Measurements from ENCODE around the gene ZNF423. TPM values are rescaled to one million over a fixed set of nuclear protein-coding genes. Genes with fewer than 3 reads are reported as not detected.

The ZNF423 gene
- total and polyA plus RNA-seq, 9 of the 15 experiments (the other 6 are each of a cell fraction or from before 2014, with no cell fraction given), result not detected

DNA sequence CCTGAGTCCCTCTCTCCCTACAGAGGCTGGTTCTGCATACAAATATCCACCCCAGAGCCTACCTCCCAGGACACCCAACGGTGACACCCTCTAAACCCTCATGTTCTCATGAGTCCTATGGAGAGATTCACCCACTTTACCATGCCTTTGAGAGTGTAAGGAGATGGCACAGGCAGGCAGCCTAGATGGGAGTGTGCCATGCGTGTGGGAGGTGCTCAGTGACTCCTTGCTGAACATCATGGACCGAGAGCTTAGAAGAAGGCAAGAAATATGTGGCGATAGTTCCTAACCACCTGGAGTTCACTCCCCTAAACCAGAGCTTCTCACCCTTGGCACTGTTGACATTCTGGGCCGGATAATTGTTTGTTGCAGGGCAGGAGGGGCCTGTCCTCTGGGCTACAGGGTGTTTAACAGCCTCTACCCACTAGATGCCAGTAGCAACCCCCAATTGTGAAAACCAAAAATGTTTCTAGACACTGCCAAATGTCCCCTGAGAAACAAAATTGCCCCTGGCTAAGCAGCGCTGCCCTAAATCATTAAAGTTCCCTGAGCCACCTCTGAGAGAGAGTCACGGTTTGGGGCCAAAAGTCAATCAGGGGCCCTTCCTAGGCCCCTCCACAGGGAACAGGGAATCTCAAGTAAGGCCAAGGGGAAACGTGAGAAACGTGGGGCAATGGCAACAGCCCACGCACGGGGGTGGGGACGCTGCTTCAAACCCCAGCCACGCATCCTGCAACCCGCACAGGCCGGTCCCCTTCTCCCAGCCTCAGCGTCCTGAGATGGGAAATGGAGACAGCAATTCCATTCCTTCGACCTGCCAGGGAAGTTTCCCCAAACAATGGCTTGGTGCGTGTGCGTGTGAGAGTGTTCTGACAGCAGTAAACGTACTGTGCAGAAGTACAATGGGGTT is 415.5 kb downstream of the ZNF423 start:
- DNase-seq (ENCODE audit: extremely low read depth in 1 of 4, low spot score in 3 of 4) (no peak), FAIRE-seq (no peak), ATAC-seq (no peak)
- ChIA-PET POLR2A (no interaction called here), CTCF (ENCODE audit: low intra/inter-chr PET ratio) (no interaction called here)
- Histone ChIP-seq H3K27me3 (ENCODE audit: control insufficient read depth in 2 of 2, insufficient read depth in 2 of 2, low read length in 2 of 2) (peaks cover 19 to 44% of the 10 kb centered on the region in 2 experiments; a peak in 4 of 5 replicates), H2AFZ (ENCODE audit: low read depth, low read length) (no peak overlapping the region), H3K36me3 (ENCODE audit: control insufficient read depth, insufficient read depth, low read length) (no peaks in the 10 kb centered on the region), H3K9me3 (replicated peaks; ENCODE audit: control insufficient read depth, insufficient read depth, low read depth, low read length) (no peaks in the 10 kb centered on the region), H3K4me1 (replicated peaks in 1 of 2; ENCODE audit: control insufficient read depth in 2 of 2, insufficient read depth in 2 of 2, low read length in 2 of 2) (no peaks in the 10 kb centered on the region), H3K4me2 (ENCODE audit: insufficient read depth, low read length) (no peak overlapping the region), H3K9ac (ENCODE audit: insufficient read depth in 1 of 2, low read depth in 2 of 2, low read length in 2 of 2) (no peak overlapping the region), H3K79me2 (ENCODE audit: control insufficient read depth, insufficient read depth, low read length) (no peaks in the 10 kb centered on the region), H3K4me3 (no peak overlapping the region), H4K20me1 (replicated peaks; ENCODE audit: control insufficient read depth, insufficient read depth, low read length) (peaks cover 5% of the 10 kb centered on the region), H3K27ac (ENCODE audit: extremely low read depth, low read depth, low read length) (no peak overlapping the region), H3K9me1 (ENCODE audit: control insufficient read depth, insufficient read depth, low read length) (no peaks in the 10 kb centered on the region)
- WGBS (ENCODE audit: insufficient coverage, low coverage, missing lambda C conversion rate), result 0% methylated on average over 20 of the region's 20 CpGs
- no peak for TF ChIP-seq ZNF717 (CRISPR knock-in tag; IDR thresholded peaks at IDR 0.05)
- TF ChIP-seq GABPA (tag; conservative IDR thresholded peaks at IDR 0.05; ENCODE audit: low read depth), result no peak
- TF ChIP-seq DPF2 (IDR thresholded peaks at IDR 0.05), result no peak
- TF ChIP-seq, protein P1, sequence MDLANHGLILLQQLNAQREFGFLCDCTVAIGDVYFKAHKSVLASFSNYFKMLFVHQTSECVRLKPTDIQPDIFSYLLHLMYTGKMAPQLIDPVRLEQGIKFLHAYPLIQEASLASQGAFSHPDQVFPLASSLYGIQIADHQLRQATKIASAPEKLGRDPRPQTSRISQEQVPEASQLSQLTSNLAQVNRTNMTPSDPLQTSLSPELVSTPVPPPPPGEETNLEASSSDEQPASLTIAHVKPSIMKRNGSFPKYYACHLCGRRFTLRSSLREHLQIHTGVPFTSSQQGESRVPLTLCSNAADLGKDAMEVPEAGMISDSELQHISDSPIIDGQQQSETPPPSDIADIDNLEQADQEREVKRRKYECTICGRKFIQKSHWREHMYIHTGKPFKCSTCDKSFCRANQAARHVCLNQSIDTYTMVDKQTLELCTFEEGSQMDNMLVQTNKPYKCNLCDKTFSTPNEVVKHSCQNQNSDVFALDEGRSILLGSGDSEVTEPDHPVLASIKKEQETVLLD (IDR thresholded peaks at IDR 0.05), result no peak
- TF ChIP-seq HMG20A (CRISPR knock-in tag; conservative IDR thresholded peaks at IDR 0.05), result no peak
- TF ChIP-seq, protein P2, sequence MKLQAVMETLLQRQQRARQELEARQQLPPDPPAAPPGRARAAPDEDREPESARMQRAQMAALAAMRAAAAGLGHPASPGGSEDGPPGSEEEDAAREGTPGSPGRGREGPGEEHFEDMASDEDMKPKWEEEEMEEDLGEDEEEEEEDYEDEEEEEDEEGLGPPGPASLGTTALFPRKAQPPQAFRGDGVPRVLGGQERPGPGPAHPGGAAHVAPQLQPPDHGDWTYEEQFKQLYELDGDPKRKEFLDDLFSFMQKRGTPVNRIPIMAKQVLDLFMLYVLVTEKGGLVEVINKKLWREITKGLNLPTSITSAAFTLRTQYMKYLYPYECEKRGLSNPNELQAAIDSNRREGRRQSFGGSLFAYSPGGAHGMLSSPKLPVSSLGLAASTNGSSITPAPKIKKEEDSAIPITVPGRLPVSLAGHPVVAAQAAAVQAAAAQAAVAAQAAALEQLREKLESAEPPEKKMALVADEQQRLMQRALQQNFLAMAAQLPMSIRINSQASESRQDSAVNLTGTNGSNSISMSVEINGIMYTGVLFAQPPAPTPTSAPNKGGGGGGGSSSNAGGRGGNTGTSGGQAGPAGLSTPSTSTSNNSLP (IDR thresholded peaks at IDR 0.05; ENCODE audit: borderline replicate concordance, low read depth, low read length), result no peak
- no peak for TF ChIP-seq IFI16 (CRISPR knock-in tag; IDR thresholded peaks at IDR 0.05)
- TF ChIP-seq, protein P3, sequence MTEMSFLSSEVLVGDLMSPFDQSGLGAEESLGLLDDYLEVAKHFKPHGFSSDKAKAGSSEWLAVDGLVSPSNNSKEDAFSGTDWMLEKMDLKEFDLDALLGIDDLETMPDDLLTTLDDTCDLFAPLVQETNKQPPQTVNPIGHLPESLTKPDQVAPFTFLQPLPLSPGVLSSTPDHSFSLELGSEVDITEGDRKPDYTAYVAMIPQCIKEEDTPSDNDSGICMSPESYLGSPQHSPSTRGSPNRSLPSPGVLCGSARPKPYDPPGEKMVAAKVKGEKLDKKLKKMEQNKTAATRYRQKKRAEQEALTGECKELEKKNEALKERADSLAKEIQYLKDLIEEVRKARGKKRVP (CRISPR knock-in tag; IDR thresholded peaks at IDR 0.05), result no peak
- TF ChIP-seq TRIM28 (IDR thresholded peaks at IDR 0.05), result no peak
- TF ChIP-seq HSF4 (CRISPR knock-in tag; IDR thresholded peaks at IDR 0.05; ENCODE audit: borderline replicate concordance), result no peak
- TF ChIP-seq POLR3A (IDR thresholded peaks at IDR 0.05; ENCODE audit: borderline replicate concordance, extremely low read depth, insufficient read depth, insufficient read length), result no peak
- TF ChIP-seq, protein P4, sequence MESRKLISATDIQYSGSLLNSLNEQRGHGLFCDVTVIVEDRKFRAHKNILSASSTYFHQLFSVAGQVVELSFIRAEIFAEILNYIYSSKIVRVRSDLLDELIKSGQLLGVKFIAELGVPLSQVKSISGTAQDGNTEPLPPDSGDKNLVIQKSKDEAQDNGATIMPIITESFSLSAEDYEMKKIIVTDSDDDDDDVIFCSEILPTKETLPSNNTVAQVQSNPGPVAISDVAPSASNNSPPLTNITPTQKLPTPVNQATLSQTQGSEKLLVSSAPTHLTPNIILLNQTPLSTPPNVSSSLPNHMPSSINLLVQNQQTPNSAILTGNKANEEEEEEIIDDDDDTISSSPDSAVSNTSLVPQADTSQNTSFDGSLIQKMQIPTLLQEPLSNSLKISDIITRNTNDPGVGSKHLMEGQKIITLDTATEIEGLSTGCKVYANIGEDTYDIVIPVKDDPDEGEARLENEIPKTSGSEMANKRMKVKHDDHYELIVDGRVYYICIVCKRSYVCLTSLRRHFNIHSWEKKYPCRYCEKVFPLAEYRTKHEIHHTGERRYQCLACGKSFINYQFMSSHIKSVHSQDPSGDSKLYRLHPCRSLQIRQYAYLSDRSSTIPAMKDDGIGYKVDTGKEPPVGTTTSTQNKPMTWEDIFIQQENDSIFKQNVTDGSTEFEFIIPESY (CRISPR knock-in tag; IDR thresholded peaks at IDR 0.05), result no peak
- no peak for TF ChIP-seq SMARCE1 (IDR thresholded peaks at IDR 0.05)
- no peak for TF ChIP-seq KLF6 (CRISPR knock-in tag; IDR thresholded peaks at IDR 0.05; ENCODE audit: borderline replicate concordance)
- no peak for TF ChIP-seq TGIF2 (CRISPR knock-in tag; IDR thresholded peaks at IDR 0.05)
- TF ChIP-seq WHSC1 (IDR thresholded peaks at IDR 0.05; ENCODE audit: low read length), result no peak
- intact Hi-C loops (cut with micrococcal nuclease), result no loop called here
- in situ Hi-C loops (cut with MboI), result no loop called here
- no TSS peak for BruUV-seq (replicated peaks)
